A673 (cell line): ENCODE results near the gene INAVA. TPM values are rescaled to one million over a fixed set of nuclear protein-coding genes. Genes with fewer than 3 reads are reported as not detected.
"Not testable (repeated sequence)": the region's sequence is repeated elsewhere in the genome, so short reads cannot be mapped to it uniquely, and the experiment has no call there.

Source experiments
- BruUV-seq: library from RNA; stranded (reverse); fragments of 400-500 nt; replicated peaks from 2 replicates; lab custom pipeline; 2021; lab: Mats Ljungman, UMichigan
- CTCF ChIA-PET: fragments of 300-600 bp; sonication (Branson Sonifier 250); formaldehyde crosslinking; loops from one replicate; lab custom pipeline; 2022; ENCODE audit warnings: antibody characterized with exemption; lab: Charles Lee
- POLR2A ChIA-PET: fragments of 300-600 bp; sonication (Branson Sonifier 250); formaldehyde crosslinking; loops from one replicate; lab custom pipeline; 2022; ENCODE audit warnings: antibody characterized with exemption; ENCODE audit not compliant: low non-redundant PET; lab: Charles Lee
- DNase-seq: peaks from one replicate; pipeline ENCODE4 v3.0.0-alpha.2; 2015; ENCODE audit warnings: low spot score
- H3K27ac ChIP-seq: fragments of 200-600 bp; sonication (generic); 2 replicates; pipeline ENCODE4 v1.5.1; 2016; ENCODE audit warnings: mixed run types, low read depth, mild to moderate bottlenecking, mixed read lengths, antibody characterized with exemption, low read length; ENCODE audit not compliant: poor library complexity, severe bottlenecking
- H3K27me3 ChIP-seq: fragments of 200-600 bp; sonication (generic); replicated peaks from 2 replicates; pipeline ENCODE4 v1.6.1; 2017; ENCODE audit warnings: mixed run types, low read depth, mild to moderate bottlenecking, mixed read lengths, antibody characterized with exemption, low read length; ENCODE audit not compliant: insufficient read depth, poor library complexity
- H3K36me3 ChIP-seq: fragments of 200-600 bp; sonication (generic); 2 replicates; pipeline ENCODE4 v1.6.1; 2016; ENCODE audit warnings: mixed run types, mild to moderate bottlenecking, mixed read lengths, antibody characterized with exemption, low read length; ENCODE audit not compliant: insufficient read depth, poor library complexity, severe bottlenecking
- H3K4me1 ChIP-seq: fragments of 200-600 bp; sonication (generic); 2 replicates; pipeline ENCODE4 v1.6.1; 2017; ENCODE audit warnings: mixed run types, mild to moderate bottlenecking, mixed read lengths, antibody characterized with exemption, low read length; ENCODE audit not compliant: insufficient read depth, poor library complexity, severe bottlenecking
- H3K4me3 ChIP-seq: fragments of 200-600 bp; sonication (generic); 2 replicates; pipeline ENCODE4 v1.5.1; 2016; ENCODE audit warnings: low read depth, mixed run types, mild to moderate bottlenecking, mixed read lengths, low read length; ENCODE audit not compliant: poor library complexity, severe bottlenecking
- H3K9me3 ChIP-seq: fragments of 200-600 bp; sonication (generic); 2 replicates; pipeline ENCODE4 v1.6.1; 2016; ENCODE audit warnings: mixed run types, low read depth, mild to moderate bottlenecking, mixed read lengths, antibody characterized with exemption, low read length; ENCODE audit not compliant: poor library complexity, severe bottlenecking
- EZH2 ChIP-seq: fragments of 200-600 bp; sonication (generic); IDR thresholded peaks from 2 replicates; pipeline ENCODE4 v1.6.1; 2017; ENCODE audit warnings: borderline replicate concordance, low read depth, mild to moderate bottlenecking, mixed read lengths, antibody characterized with exemption, low read length; ENCODE audit not compliant: poor library complexity, severe bottlenecking
- intact Hi-C: fragments of 100-400 bp; cut with micrococcal nuclease; formaldehyde crosslinking; loops from one replicate; pipeline ENCODE4 v1.10.0; 2022; ENCODE audit not compliant: unreplicated experiment
- total RNA-seq: library from RNA; stranded (reverse); gene quantifications from 2 replicates; pipeline ENCODE4 v1.2.3, GENCODE V29; 2021
- TF ChIP-seq, protein P1 (sequence below): fragments of 300-800, 200-600 bp; sonication (generic); conservative IDR thresholded peaks from 2 replicates; pipeline ENCODE4 v1.5.1; 2017; ENCODE audit warnings: low read depth, mild to moderate bottlenecking, antibody characterized with exemption, low read length, moderate library complexity, mixed read lengths

The INAVA gene
- total RNA-seq, 1 experiment from 2014 or later, result 0.45 TPM

DNA sequence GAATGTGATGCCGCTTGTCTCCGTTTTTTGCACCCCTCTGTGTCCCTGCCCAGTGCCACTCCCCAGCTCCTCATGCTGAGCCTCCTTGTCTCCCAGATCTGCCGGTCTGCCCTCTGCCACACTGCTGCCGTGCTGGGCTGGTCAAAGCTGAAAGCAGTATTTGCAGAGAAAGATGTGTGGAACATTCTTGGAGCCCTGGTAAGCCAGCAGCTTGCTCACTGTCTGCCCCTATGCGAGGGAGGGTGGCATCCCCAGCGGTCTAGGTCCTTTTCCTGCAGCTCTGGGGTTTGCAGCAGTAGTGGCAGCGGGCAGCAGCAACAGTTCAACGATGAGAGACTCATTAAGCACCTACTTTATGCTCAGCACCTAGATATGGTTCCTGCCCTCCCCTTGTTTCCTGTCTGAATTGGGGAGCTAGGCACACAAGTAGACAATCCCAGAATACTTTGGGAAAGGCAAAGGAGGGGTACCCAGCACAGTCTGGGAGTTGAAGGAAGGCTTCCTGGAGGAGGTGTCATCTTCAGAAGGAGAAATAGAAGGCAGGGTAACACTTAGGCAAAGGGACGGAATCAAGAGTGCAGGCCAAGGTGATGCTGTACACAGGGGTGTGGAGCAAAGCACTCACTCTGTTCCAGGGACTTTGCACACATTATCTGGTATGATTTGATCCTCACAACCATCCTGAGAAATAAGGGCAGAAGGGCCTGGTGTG is 65.7 kb downstream of the INAVA start:
- Histone ChIP-seq H3K27ac (no peak overlapping the region), H3K36me3 (no peaks in the 10 kb centered on the region), H3K4me1 (no peaks in the 10 kb centered on the region), H3K4me3 (no peak overlapping the region), H3K27me3 (no peaks in the 10 kb centered on the region), H3K9me3 (no peaks in the 10 kb centered on the region)
- no peak for DNase-seq
- CTCF ChIA-PET, result no interaction called here
- no peak for TF ChIP-seq EZH2
- TF ChIP-seq, protein P1, sequence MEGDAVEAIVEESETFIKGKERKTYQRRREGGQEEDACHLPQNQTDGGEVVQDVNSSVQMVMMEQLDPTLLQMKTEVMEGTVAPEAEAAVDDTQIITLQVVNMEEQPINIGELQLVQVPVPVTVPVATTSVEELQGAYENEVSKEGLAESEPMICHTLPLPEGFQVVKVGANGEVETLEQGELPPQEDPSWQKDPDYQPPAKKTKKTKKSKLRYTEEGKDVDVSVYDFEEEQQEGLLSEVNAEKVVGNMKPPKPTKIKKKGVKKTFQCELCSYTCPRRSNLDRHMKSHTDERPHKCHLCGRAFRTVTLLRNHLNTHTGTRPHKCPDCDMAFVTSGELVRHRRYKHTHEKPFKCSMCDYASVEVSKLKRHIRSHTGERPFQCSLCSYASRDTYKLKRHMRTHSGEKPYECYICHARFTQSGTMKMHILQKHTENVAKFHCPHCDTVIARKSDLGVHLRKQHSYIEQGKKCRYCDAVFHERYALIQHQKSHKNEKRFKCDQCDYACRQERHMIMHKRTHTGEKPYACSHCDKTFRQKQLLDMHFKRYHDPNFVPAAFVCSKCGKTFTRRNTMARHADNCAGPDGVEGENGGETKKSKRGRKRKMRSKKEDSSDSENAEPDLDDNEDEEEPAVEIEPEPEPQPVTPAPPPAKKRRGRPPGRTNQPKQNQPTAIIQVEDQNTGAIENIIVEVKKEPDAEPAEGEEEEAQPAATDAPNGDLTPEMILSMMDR, result no peak
- POLR2A ChIA-PET, result no interaction called here
- BruUV-seq, result no TSS peak
- intact Hi-C loops, result no loop called here

DNA sequence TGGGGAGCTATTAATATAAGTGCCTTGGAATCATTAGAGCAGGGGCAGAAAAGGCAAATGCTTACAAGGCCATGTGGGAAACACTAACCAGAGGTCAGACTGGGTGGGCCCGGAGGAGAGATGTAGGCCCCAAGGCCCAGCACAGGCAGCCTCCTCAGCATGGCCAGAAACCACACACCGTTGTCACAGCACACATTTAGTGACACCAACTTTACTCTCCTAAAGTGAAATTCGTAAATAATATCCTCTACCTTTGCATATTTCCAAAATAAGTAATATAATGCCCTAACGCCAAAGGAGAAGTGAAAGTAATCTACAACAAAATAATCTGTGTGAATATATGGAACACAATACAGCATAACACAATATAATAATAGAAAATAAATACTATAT is 66.2 kb downstream of the INAVA start:
- no peaks in the 10 kb centered on the region for H3K27me3 ChIP-seq
- DNase-seq, result no peak
- TF ChIP-seq, protein P1, result no peak
- TF ChIP-seq EZH2, result no peak
- no peaks in the 10 kb centered on the region for H3K9me3 ChIP-seq
- ChIA-PET POLR2A (no interaction called here), CTCF (no interaction called here)
- H3K4me3 ChIP-seq, result no peak overlapping the region
- intact Hi-C loops, result no loop called here
- H3K4me1 ChIP-seq, result no peaks in the 10 kb centered on the region
- BruUV-seq, result no TSS peak
- H3K27ac ChIP-seq, result no peak overlapping the region
- H3K36me3 ChIP-seq, result no peaks in the 10 kb centered on the region

DNA sequence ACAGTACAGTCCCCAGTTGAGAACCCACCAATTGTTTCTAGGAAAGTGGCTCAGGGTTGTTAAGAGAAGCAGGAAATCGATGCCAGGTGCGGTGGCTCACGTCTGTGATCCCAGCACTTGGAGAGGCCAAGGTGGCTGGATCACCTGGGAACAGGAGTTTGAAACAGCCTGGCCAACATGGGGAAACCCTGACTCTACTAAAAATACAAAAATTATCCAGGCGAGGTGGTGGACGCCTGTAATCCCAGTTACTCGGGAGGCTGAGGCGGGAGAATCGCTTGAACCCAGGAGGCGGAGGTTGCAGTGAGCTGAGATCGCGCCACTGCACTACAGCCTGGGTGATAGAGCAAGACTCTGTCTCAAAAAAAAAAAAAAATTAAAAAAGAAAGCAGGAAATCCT is 67.5 kb downstream of the INAVA start:
- intact Hi-C loops, H3K4me3 ChIP-seq, CTCF ChIA-PET, H3K27ac ChIP-seq, H3K27me3 ChIP-seq, POLR2A ChIA-PET, H3K4me1 ChIP-seq, BruUV-seq, H3K36me3 ChIP-seq, H3K9me3 ChIP-seq, DNase-seq: not testable (repeated sequence)

DNA sequence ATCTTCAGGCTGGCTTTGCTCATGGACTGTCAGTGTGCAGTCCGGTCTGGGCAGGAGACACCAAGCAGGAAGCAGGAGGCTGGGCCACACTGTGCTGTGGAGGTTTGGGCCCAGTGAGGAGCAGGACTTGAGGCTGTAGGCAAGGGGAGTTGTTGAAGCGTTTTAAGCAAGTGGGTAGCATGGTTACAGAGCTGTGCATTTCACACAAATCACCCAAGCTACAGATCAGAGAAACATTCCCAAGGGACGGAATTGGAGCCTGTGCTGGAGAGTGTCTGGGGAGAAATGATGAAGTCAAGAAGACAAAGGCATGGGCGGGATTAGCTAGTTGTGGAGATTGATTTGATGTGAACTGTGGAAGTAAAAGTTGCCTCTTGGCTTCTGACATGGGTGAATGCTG is 67.9 kb downstream of the INAVA start:
- CTCF ChIA-PET, result no interaction called here
- H3K4me3 ChIP-seq, result no peak overlapping the region
- POLR2A ChIA-PET, result no interaction called here

More for the DNA sequence above, 67.9 kb downstream of the INAVA start:
- no TSS peak for BruUV-seq
- DNase-seq, result peak; percentile 45
- no peaks in the 10 kb centered on the region for H3K9me3 ChIP-seq
- H3K36me3 ChIP-seq, result no peaks in the 10 kb centered on the region
- no peaks in the 10 kb centered on the region for H3K27me3 ChIP-seq
- intact Hi-C loops, result no loop called here
- no peak overlapping the region for H3K27ac ChIP-seq
- H3K4me1 ChIP-seq, result no peaks in the 10 kb centered on the region
- TF ChIP-seq, protein P1, result no peak
- TF ChIP-seq EZH2, result no peak
